ENCODE measurements around the gene OGG1. TPM values are rescaled to one million over a fixed set of nuclear protein-coding genes. Genes with fewer than 3 reads are reported as not detected.

OGG1 gene
- total and polyA plus RNA-seq, 9 of the 15 experiments (the other 6 are each of a cell fraction or from before 2014, with no cell fraction given), result 6.6 to 33.0 (median 24.4) TPM

- TF ChIP-seq ZBTB9 (CRISPR knock-in tag; IDR thresholded peaks at IDR 0.05), result 0 out of 2 replicates have a peak, but pooled peaks have one; percentile 56
- TF ChIP-seq EGR1 (conservative IDR thresholded peaks at IDR 0.05), result no peak
- no peak for TF ChIP-seq ZFP36 (IDR thresholded peaks at IDR 0.05; ENCODE audit: low read depth, low read length, partially characterized antibody)
- TF ChIP-seq THRA (IDR thresholded peaks at IDR 0.05), result no peak
- TF ChIP-seq FOXM1 (IDR thresholded peaks at IDR 0.05; ENCODE audit: low read depth), result no peak
- TF ChIP-seq FOXM1 (CRISPR knock-in tag; IDR thresholded peaks at IDR 0.05; ENCODE audit: low read depth), result 0 out of 2 replicates have a peak, but pooled peaks have one; percentile 72
- no peak for TF ChIP-seq ZNF134 (CRISPR knock-in tag; conservative IDR thresholded peaks at IDR 0.05)
- peak; percentile 46 for TF ChIP-seq PRPF4 (IDR thresholded peaks at IDR 0.05; ENCODE audit: insufficient read depth, low read depth, low read length, poor library complexity, severe bottlenecking)
- TF ChIP-seq ZBTB2 (IDR thresholded peaks at IDR 0.05), result 0 out of 2 replicates have a peak, but pooled peaks have one; percentile 20
- TF ChIP-seq BRD4 (IDR thresholded peaks at IDR 0.05), result peak; percentile 95
- TF ChIP-seq E2F8 (IDR thresholded peaks at IDR 0.05; ENCODE audit: low read depth, partially characterized antibody), result peak; percentile 13
- no peak for TF ChIP-seq SP1 (CRISPR knock-in tag; IDR thresholded peaks at IDR 0.05)
- no peak for TF ChIP-seq E2F4 (CRISPR knock-in tag; IDR thresholded peaks at IDR 0.05; ENCODE audit: low read depth)
- peak; percentile 58 for TF ChIP-seq HBP1 (CRISPR knock-in tag; IDR thresholded peaks at IDR 0.05)
- TF ChIP-seq TEAD4 (IDR thresholded peaks at IDR 0.05; ENCODE audit: low read length), result 0 out of 2 replicates have a peak, but pooled peaks have one; percentile 5
- TF ChIP-seq TEAD4 (CRISPR knock-in tag; IDR thresholded peaks at IDR 0.05; ENCODE audit: borderline replicate concordance), result no peak
Measured at GRCh38 chr3:9793161-9793781, 43.5 kb downstream of the OGG1 start (continued).
